HepG2 (cell line): ENCODE data around the gene C1QL4. TPM values are rescaled to one million over a fixed set of nuclear protein-coding genes. Genes with fewer than 3 reads are reported as not detected.
A peak's percentile ranks its signal among the peaks of the same experiment; 100 is the strongest.

Experiments used
- ERF ChIP-seq: IDR thresholded peaks from 2 replicates; pipeline ENCODE4 v1.6.1; 2018; ENCODE audit warnings: missing biosample characterization, missing genetic modification reagents
- FOSL1 ChIP-seq: sonication (generic); formaldehyde crosslinking; IDR thresholded peaks from 2 replicates; pipeline ENCODE4 v1.9.0; 2021; ENCODE audit warnings: missing genetic modification reagents, borderline replicate concordance
- HDAC2 ChIP-seq: sonication (generic); formaldehyde crosslinking; IDR thresholded peaks from 2 replicates; pipeline ENCODE4 v1.4.0; 2020; ENCODE audit warnings: missing genetic modification reagents
- MAFK ChIP-seq, 2 experiments: IDR thresholded peaks in 1 of 2; conservative IDR thresholded peaks in 1 of 2; 2 replicates each; pipeline ENCODE4 v1.6.1; 2011; ENCODE audit warnings: improper control_type of control experiment in 2 of 2, low read length in 2 of 2
- MED1 ChIP-seq: sonication (generic); formaldehyde crosslinking; IDR thresholded peaks from 2 replicates; pipeline ENCODE4 v1.4.0; 2020; ENCODE audit warnings: missing genetic modification reagents
- NKX3-1 ChIP-seq: sonication (generic); formaldehyde crosslinking; IDR thresholded peaks from 2 replicates; pipeline ENCODE4 v1.5.0; 2020; ENCODE audit warnings: missing genetic modification reagents
- PHF5A ChIP-seq: IDR thresholded peaks from one replicate; pipeline ENCODE4 v1.6.1; 2018; ENCODE audit warnings: low read depth, missing genetic modification reagents; ENCODE audit not compliant: unreplicated experiment
- RBM22 ChIP-seq: fragments of 200-400 bp; formaldehyde crosslinking; optimal IDR thresholded peaks from 2 replicates; pipeline ENCODE3; 2017; ENCODE audit warnings: mild to moderate bottlenecking, low read length, moderate library complexity
- SMYD3 ChIP-seq: sonication (generic); formaldehyde crosslinking; IDR thresholded peaks from 2 replicates; pipeline ENCODE4 v1.8.1; 2023; ENCODE audit warnings: mild to moderate bottlenecking, missing genetic modification reagents
- U2AF1 ChIP-seq: fragments of 200-400 bp; formaldehyde crosslinking; optimal IDR thresholded peaks from 2 replicates; pipeline ENCODE3; 2017; ENCODE audit warnings: mild to moderate bottlenecking, low read depth, low read length
- WIZ ChIP-seq: sonication (generic); formaldehyde crosslinking; IDR thresholded peaks from 2 replicates; pipeline ENCODE4 v1.5.1; 2020; ENCODE audit warnings: mild to moderate bottlenecking, missing genetic modification reagents
- ZBTB7B ChIP-seq: sonication (generic); formaldehyde crosslinking; IDR thresholded peaks from 2 replicates; pipeline ENCODE4 v1.4.0; 2020; ENCODE audit warnings: missing genetic modification reagents
- ZKSCAN8 ChIP-seq: IDR thresholded peaks from 2 replicates; pipeline ENCODE4 v1.6.1; 2016; ENCODE audit warnings: borderline replicate concordance, missing genetic modification reagents, missing compliant biosample characterization
- ZNF124 ChIP-seq: sonication (generic); formaldehyde crosslinking; IDR thresholded peaks from 2 replicates; pipeline ENCODE4 v1.4.0; 2020; ENCODE audit warnings: missing genetic modification reagents
- ZNF235 ChIP-seq: sonication (generic); formaldehyde crosslinking; IDR thresholded peaks from 2 replicates; pipeline ENCODE4 v1.8.1; 2023; ENCODE audit warnings: mild to moderate bottlenecking, missing genetic modification reagents, borderline replicate concordance
- ZNF670 ChIP-seq: sonication (generic); formaldehyde crosslinking; IDR thresholded peaks from 2 replicates; pipeline ENCODE4 v1.8.0; 2022; ENCODE audit warnings: mild to moderate bottlenecking, missing genetic modification reagents, borderline replicate concordance
- ZNF7 ChIP-seq: IDR thresholded peaks from 2 replicates; pipeline ENCODE4 v1.6.1; 2016; ENCODE audit warnings: missing biosample characterization, missing genetic modification reagents
- polyA plus RNA-seq, 8 experiments: library from polyadenylated mRNA; depleted of rRNA in 3 of 8; stranded (reverse) in 7 of 8; unstranded in 1 of 8; fragments of >200 nt; fragmentation: Illumina TruSeq in 4 of 8; extraction: Trizol in 4 of 8; gene quantifications; 2 replicates each; pipeline versions ENCODE4 v1.2.1 to v1.2.3, GENCODE V29; 2011 to 2016; ENCODE audit warnings: low read depth in 4 of 8, missing spikeins in 1 of 8, mixed read lengths in 1 of 8; ENCODE audit not compliant: insufficient read depth in 1 of 8
- total RNA-seq, 5 experiments: library from RNA; depleted of rRNA; stranded (reverse); fragments of >200 nt; fragmentation: Illumina TruSeq; extraction: Trizol; gene quantifications; 2 replicates each; pipeline ENCODE4 v1.2.3, GENCODE V29; 2016; ENCODE audit warnings: low read depth in 1 of 5
- TF ChIP-seq, protein P1 (sequence below): IDR thresholded peaks from 2 replicates; pipeline ENCODE4 v1.6.1; 2016; ENCODE audit warnings: low read depth, missing genetic modification reagents, missing compliant biosample characterization
- TF ChIP-seq, protein P2 (sequence below): IDR thresholded peaks from 2 replicates; pipeline ENCODE4 v1.6.1; 2016; ENCODE audit warnings: control low read depth
- TF ChIP-seq, protein P3 (sequence below): sonication (generic); formaldehyde crosslinking; IDR thresholded peaks from 2 replicates; pipeline ENCODE4 v1.4.0; 2020; ENCODE audit warnings: missing genetic modification reagents
- TF ChIP-seq, protein P4 (sequence below): sonication (generic); formaldehyde crosslinking; IDR thresholded peaks from 2 replicates; pipeline ENCODE4 v1.5.0; 2020; ENCODE audit warnings: mild to moderate bottlenecking, missing genetic modification reagents, moderate library complexity

C1QL4 gene
- total and polyA plus RNA-seq, 2 of the 13 experiments (the other 11 are each of a cell fraction or from before 2014, with no cell fraction given) = 0.03 TPM; not detected in 1

DNA sequence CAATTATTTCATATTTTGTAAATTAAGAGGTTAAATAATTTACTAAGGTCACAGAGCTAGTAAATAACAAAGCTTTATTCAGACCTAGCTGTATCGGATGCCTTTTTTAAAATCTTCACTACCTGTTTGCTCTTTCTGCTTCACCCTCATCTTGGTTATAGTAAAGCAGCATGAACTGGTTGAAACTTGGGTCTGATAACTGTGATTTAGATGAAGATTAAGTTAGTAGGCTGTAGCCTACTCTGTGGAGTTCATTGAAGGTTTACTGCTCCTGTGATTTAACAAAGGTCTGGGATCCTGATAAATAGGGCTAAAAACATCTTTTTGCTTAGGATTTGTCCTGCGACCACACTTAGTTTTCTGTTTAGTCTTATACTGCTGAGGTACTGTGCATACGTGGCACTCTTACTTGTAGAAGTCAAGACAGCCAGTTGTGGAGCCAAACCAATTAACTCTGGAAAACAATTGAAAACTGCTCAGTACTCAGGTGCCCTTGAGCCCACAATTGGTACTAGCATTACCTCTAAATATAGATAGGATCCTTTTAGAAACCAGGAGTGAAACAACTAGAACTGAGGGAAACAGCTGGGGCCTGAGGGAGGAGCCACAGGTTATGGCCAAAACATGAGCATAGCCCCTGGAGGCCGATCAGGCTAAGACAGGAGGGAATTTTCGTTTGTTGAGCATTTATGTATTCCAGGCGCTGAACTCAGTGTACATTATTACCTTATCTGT, 32.6 kb upstream of the C1QL4 start (continued):
- TF ChIP-seq ZNF235 (CRISPR knock-in tag) (no peak), WIZ (CRISPR knock-in tag) (no peak), SMYD3 (CRISPR knock-in tag) (0 out of 2 replicates have a peak, but pooled peaks have one; percentile 30), PHF5A (CRISPR knock-in tag) (no peak), ZNF7 (CRISPR knock-in tag) (peak; percentile 83), ZBTB7B (CRISPR knock-in tag) (no peak), ZKSCAN8 (CRISPR knock-in tag) (no peak), ZNF124 (no peak), HDAC2 (CRISPR knock-in tag) (no peak), RBM22 (no peak), U2AF1 (no peak), ERF (0 out of 2 replicates have a peak, but pooled peaks have one; percentile 13), NKX3-1 (CRISPR knock-in tag) (no peak), MED1 (CRISPR knock-in tag) (peak; percentile 31; the same call in 1 of the 2 replicates), FOSL1 (CRISPR knock-in tag) (no peak), ZNF670 (no peak), MAFK (conservative IDR thresholded peaks at IDR 0.05 in 1 of 2, IDR thresholded peaks at IDR 0.05 in 1 of 2; ENCODE audit: low read length in 2 of 2) (no peak)
- TF ChIP-seq, protein P1, sequence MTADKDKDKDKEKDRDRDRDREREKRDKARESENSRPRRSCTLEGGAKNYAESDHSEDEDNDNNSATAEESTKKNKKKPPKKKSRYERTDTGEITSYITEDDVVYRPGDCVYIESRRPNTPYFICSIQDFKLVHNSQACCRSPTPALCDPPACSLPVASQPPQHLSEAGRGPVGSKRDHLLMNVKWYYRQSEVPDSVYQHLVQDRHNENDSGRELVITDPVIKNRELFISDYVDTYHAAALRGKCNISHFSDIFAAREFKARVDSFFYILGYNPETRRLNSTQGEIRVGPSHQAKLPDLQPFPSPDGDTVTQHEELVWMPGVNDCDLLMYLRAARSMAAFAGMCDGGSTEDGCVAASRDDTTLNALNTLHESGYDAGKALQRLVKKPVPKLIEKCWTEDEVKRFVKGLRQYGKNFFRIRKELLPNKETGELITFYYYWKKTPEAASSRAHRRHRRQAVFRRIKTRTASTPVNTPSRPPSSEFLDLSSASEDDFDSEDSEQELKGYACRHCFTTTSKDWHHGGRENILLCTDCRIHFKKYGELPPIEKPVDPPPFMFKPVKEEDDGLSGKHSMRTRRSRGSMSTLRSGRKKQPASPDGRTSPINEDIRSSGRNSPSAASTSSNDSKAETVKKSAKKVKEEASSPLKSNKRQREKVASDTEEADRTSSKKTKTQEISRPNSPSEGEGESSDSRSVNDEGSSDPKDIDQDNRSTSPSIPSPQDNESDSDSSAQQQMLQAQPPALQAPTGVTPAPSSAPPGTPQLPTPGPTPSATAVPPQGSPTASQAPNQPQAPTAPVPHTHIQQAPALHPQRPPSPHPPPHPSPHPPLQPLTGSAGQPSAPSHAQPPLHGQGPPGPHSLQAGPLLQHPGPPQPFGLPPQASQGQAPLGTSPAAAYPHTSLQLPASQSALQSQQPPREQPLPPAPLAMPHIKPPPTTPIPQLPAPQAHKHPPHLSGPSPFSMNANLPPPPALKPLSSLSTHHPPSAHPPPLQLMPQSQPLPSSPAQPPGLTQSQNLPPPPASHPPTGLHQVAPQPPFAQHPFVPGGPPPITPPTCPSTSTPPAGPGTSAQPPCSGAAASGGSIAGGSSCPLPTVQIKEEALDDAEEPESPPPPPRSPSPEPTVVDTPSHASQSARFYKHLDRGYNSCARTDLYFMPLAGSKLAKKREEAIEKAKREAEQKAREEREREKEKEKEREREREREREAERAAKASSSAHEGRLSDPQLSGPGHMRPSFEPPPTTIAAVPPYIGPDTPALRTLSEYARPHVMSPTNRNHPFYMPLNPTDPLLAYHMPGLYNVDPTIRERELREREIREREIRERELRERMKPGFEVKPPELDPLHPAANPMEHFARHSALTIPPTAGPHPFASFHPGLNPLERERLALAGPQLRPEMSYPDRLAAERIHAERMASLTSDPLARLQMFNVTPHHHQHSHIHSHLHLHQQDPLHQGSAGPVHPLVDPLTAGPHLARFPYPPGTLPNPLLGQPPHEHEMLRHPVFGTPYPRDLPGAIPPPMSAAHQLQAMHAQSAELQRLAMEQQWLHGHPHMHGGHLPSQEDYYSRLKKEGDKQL (CRISPR knock-in tag) = no peak
- TF ChIP-seq, protein P2, sequence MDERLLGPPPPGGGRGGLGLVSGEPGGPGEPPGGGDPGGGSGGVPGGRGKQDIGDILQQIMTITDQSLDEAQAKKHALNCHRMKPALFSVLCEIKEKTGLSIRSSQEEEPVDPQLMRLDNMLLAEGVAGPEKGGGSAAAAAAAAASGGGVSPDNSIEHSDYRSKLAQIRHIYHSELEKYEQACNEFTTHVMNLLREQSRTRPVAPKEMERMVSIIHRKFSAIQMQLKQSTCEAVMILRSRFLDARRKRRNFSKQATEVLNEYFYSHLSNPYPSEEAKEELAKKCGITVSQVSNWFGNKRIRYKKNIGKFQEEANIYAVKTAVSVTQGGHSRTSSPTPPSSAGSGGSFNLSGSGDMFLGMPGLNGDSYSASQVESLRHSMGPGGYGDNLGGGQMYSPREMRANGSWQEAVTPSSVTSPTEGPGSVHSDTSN (CRISPR knock-in tag) = no peak
- TF ChIP-seq, protein P3, sequence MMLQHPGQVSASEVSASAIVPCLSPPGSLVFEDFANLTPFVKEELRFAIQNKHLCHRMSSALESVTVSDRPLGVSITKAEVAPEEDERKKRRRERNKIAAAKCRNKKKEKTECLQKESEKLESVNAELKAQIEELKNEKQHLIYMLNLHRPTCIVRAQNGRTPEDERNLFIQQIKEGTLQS (CRISPR knock-in tag) = no peak
- TF ChIP-seq, protein P4, sequence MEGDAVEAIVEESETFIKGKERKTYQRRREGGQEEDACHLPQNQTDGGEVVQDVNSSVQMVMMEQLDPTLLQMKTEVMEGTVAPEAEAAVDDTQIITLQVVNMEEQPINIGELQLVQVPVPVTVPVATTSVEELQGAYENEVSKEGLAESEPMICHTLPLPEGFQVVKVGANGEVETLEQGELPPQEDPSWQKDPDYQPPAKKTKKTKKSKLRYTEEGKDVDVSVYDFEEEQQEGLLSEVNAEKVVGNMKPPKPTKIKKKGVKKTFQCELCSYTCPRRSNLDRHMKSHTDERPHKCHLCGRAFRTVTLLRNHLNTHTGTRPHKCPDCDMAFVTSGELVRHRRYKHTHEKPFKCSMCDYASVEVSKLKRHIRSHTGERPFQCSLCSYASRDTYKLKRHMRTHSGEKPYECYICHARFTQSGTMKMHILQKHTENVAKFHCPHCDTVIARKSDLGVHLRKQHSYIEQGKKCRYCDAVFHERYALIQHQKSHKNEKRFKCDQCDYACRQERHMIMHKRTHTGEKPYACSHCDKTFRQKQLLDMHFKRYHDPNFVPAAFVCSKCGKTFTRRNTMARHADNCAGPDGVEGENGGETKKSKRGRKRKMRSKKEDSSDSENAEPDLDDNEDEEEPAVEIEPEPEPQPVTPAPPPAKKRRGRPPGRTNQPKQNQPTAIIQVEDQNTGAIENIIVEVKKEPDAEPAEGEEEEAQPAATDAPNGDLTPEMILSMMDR (CRISPR knock-in tag) = 0 out of 2 replicates have a peak, but pooled peaks have one; percentile 18
